GM23338 (cell line): ENCODE results near the gene MDGA2. TPM values are rescaled to one million over a fixed set of nuclear protein-coding genes. Genes with fewer than 3 reads are reported as not detected.
"Not testable (repeated sequence)": the region's sequence is repeated elsewhere in the genome, so short reads cannot be mapped to it uniquely, and the experiment has no call there.

ENCODE experiments used
- ATAC-seq: fragments of 200-7000 bp; cut with Tn5 transposase; 3 replicates; pipeline ENCODE4 v1.9.1; 2020
- DNase-seq: peaks from one replicate; pipeline ENCODE4 v3.0.0-alpha.2; 2015; ENCODE audit warnings: low spot score
- H2AFZ ChIP-seq: fragments of 200-600 bp; sonication (generic); 2 replicates; pipeline ENCODE4 v1.8.0; 2016; ENCODE audit warnings: antibody characterized with exemption, mild to moderate bottlenecking, moderate library complexity
- H3F3A ChIP-seq: fragments of 200-600 bp; sonication (generic); replicated peaks from 2 replicates; pipeline ENCODE4 v1.8.0; 2017; ENCODE audit warnings: antibody characterized with exemption, mixed run types, low read depth
- H3K27ac ChIP-seq: fragments of 200-600 bp; sonication (generic); 2 replicates; pipeline ENCODE4 v1.6.1; 2016; ENCODE audit warnings: low read depth
- H3K27me3 ChIP-seq: fragments of 200-600 bp; sonication (generic); 2 replicates; pipeline ENCODE4 v1.8.0; 2016; ENCODE audit warnings: mild to moderate bottlenecking, mixed run types, moderate library complexity; ENCODE audit not compliant: insufficient read depth
- H3K36me3 ChIP-seq: fragments of 200-600 bp; sonication (generic); 2 replicates; pipeline ENCODE4 v1.8.0; 2016; ENCODE audit warnings: mild to moderate bottlenecking; ENCODE audit not compliant: insufficient read depth
- H3K4me1 ChIP-seq: fragments of 200-600 bp; sonication (generic); 2 replicates; pipeline ENCODE4 v1.8.0; 2016; ENCODE audit warnings: mild to moderate bottlenecking, moderate library complexity; ENCODE audit not compliant: insufficient read depth
- H3K4me2 ChIP-seq: fragments of 200-600 bp; sonication (generic); 2 replicates; pipeline ENCODE4 v1.7.1; 2017; ENCODE audit warnings: mixed run types
- H3K4me3 ChIP-seq: fragments of 200-600 bp; sonication (generic); 2 replicates; pipeline ENCODE4 v1.6.1; 2016; ENCODE audit warnings: mixed run types
- H3K79me2 ChIP-seq: fragments of 200-600 bp; sonication (generic); replicated peaks from 2 replicates; pipeline ENCODE4 v1.8.0; 2017; ENCODE audit warnings: mild to moderate bottlenecking; ENCODE audit not compliant: insufficient read depth
- H3K9me2 ChIP-seq: fragments of 200-600 bp; sonication (generic); 2 replicates; pipeline ENCODE4 v1.8.0; 2017; ENCODE audit not compliant: insufficient read depth
- H4K20me1 ChIP-seq: fragments of 200-600 bp; sonication (generic); replicated peaks from 2 replicates; pipeline ENCODE4 v1.8.0; 2017; ENCODE audit warnings: mild to moderate bottlenecking; ENCODE audit not compliant: insufficient read depth
- H3K27ac Mint-ChIP-seq: 2 replicates; pipeline ENCODE4 v1.8.0; 2020; ENCODE audit warnings: inconsistent platforms, mild to moderate bottlenecking, moderate library complexity, mixed read lengths
- H3K27me3 Mint-ChIP-seq: 3 replicates; pipeline ENCODE4 v1.8.0; 2022; ENCODE audit warnings: low read depth, mild to moderate bottlenecking, moderate library complexity, mixed read lengths, inconsistent platforms; ENCODE audit not compliant: insufficient read depth, poor library complexity
- H3K36me3 Mint-ChIP-seq: 3 replicates; pipeline ENCODE4 v1.8.0; 2021; ENCODE audit warnings: low read depth, mild to moderate bottlenecking, inconsistent platforms, moderate library complexity, mixed read lengths
- H3K4me1 Mint-ChIP-seq: 3 replicates; pipeline ENCODE4 v1.8.0; 2020; ENCODE audit warnings: mild to moderate bottlenecking, inconsistent platforms, mixed read lengths
- H3K4me3 Mint-ChIP-seq: 3 replicates; pipeline ENCODE4 v1.8.0; 2021; ENCODE audit warnings: moderate library complexity, mild to moderate bottlenecking, inconsistent platforms, mixed read lengths
- H3K9me3 Mint-ChIP-seq: 3 replicates; pipeline ENCODE4 v1.8.0; 2020; ENCODE audit warnings: moderate library complexity, mild to moderate bottlenecking, inconsistent platforms, mixed read lengths
- EZH2 ChIP-seq: fragments of 200-600 bp; sonication (generic); IDR thresholded peaks from one replicate; pipeline ENCODE4 v1.8.0; 2017; ENCODE audit warnings: antibody characterized with exemption, mild to moderate bottlenecking, low read depth; ENCODE audit not compliant: unreplicated experiment
- EZH2phosphoT487 ChIP-seq: fragments of 200-600 bp; sonication (generic); IDR thresholded peaks from one replicate; pipeline ENCODE4 v1.8.1; 2018; ENCODE audit warnings: antibody characterized with exemption; ENCODE audit not compliant: unreplicated experiment
- ZNF114 ChIP-seq: fragments of 250-450 bp; sonication (Bioruptor Pico); IDR thresholded peaks from 2 replicates; pipeline ENCODE4 v1.5.0; 2020; ENCODE audit warnings: mild to moderate bottlenecking, moderate library complexity
- ZNF331 ChIP-seq: fragments of 250-450 bp; sonication (Bioruptor Pico); IDR thresholded peaks from 2 replicates; pipeline ENCODE4 v1.5.0; 2020; ENCODE audit warnings: low read depth, mild to moderate bottlenecking, moderate library complexity
- ZNF462 ChIP-seq: fragments of 250-450 bp; sonication (Bioruptor Pico); IDR thresholded peaks from 2 replicates; pipeline ENCODE4 v1.5.0; 2020; ENCODE audit warnings: mild to moderate bottlenecking, moderate library complexity
- polyA plus RNA-seq: library from polyadenylated mRNA; unstranded; fragments of >200 nt; fragmentation: Nextera tagmentation; extraction: Ambion mirVana; gene quantifications from 2 replicates; pipeline ENCODE4 v1.2.1, GENCODE V29; 2016
- total RNA-seq: library from RNA; depleted of rRNA; stranded (reverse); fragments of >200 nt; shearing (Covaris generic); gene quantifications from 2 replicates; pipeline ENCODE4 v1.2.3, GENCODE V29; 2014
- TF ChIP-seq, protein P1 (sequence below), 2 experiments: fragments of 200-600 bp in 1 of 2; sonication (generic) in 1 of 2; conservative IDR thresholded peaks; 2 replicates each; pipeline versions ENCODE4 v1.5.1 to v1.6.1; 2016 to 2017; ENCODE audit warnings: antibody characterized with exemption in 2 of 2, low read depth in 2 of 2, mild to moderate bottlenecking in 2 of 2, moderate library complexity in 1 of 2

Gene MDGA2
- total and polyA plus RNA-seq, 2 experiments from 2014 or later: 0.68 to 1.7 TPM

DNA sequence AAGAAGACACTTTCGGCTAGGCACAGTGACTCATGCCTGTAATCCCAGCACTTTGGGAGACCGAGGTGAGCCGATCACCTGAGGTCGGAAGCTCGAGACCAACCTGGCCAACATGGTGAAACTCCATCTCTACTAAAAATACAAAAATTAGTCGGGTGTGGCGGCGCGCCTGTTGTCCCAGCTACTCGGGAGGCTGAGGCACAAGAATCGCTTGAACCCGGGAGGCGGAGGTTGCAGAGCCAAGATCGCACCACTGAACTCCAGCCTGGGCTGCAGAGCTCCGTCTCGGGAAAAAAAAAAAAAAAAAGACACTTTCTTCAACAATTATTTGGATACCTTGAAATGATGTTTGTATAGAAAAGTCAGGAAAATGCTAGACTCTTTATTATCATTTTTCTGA is 393.6 kb downstream of the MDGA2 start:
- not testable (repeated sequence) for H3K4me1 ChIP-seq, H2AFZ ChIP-seq, DNase-seq, H3K9me2 ChIP-seq, H3K4me3 ChIP-seq, ATAC-seq, H3K36me3 ChIP-seq, H3F3A ChIP-seq, H3K36me3 Mint-ChIP-seq, H3K4me3 Mint-ChIP-seq, H3K27me3 Mint-ChIP-seq, H3K4me2 ChIP-seq, H3K4me1 Mint-ChIP-seq, H4K20me1 ChIP-seq, H3K27me3 ChIP-seq, H3K27ac Mint-ChIP-seq, H3K27ac ChIP-seq, H3K79me2 ChIP-seq, H3K9me3 Mint-ChIP-seq

- Histone ChIP-seq H3K27me3 (no peaks in the 10 kb centered on the region), H3K9me2 (no peaks in the 10 kb centered on the region), H3K36me3 (no peaks in the 10 kb centered on the region), H3F3A (no peaks in the 10 kb centered on the region), H2AFZ (no peak overlapping the region), H4K20me1 (no peaks in the 10 kb centered on the region), H3K4me2 (no peak overlapping the region), H3K4me3 (no peak overlapping the region), H3K27ac (no peak overlapping the region), H3K79me2 (no peaks in the 10 kb centered on the region), H3K4me1 (peaks cover 10% of the 10 kb centered on the region; the same call in 1 of the 2 replicates)
- Mint-ChIP-seq H3K27ac (no peak overlapping the region), H3K9me3 (no peaks in the 10 kb centered on the region), H3K4me1 (peaks cover 8% of the 10 kb centered on the region; the same call in 2 of the 3 replicates), H3K4me3 (no peak overlapping the region), H3K36me3 (no peaks in the 10 kb centered on the region), H3K27me3 (peaks cover 1% of the 10 kb centered on the region)
- no peak for TF ChIP-seq EZH2phosphoT487
- TF ChIP-seq, protein P1, sequence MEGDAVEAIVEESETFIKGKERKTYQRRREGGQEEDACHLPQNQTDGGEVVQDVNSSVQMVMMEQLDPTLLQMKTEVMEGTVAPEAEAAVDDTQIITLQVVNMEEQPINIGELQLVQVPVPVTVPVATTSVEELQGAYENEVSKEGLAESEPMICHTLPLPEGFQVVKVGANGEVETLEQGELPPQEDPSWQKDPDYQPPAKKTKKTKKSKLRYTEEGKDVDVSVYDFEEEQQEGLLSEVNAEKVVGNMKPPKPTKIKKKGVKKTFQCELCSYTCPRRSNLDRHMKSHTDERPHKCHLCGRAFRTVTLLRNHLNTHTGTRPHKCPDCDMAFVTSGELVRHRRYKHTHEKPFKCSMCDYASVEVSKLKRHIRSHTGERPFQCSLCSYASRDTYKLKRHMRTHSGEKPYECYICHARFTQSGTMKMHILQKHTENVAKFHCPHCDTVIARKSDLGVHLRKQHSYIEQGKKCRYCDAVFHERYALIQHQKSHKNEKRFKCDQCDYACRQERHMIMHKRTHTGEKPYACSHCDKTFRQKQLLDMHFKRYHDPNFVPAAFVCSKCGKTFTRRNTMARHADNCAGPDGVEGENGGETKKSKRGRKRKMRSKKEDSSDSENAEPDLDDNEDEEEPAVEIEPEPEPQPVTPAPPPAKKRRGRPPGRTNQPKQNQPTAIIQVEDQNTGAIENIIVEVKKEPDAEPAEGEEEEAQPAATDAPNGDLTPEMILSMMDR (conservative IDR thresholded peaks at IDR 0.05; ENCODE audit: low read depth in 2 of 2): peak; percentile 79 to 92
- no peak for TF ChIP-seq ZNF331
- no peak for TF ChIP-seq ZNF462 (CRISPR knock-in tag)
- TF ChIP-seq EZH2: no peak
- no peak for TF ChIP-seq ZNF114
- ATAC-seq (peak; percentile 96), DNase-seq (peak; percentile 80)
Observed at GRCh38 chr14:47278233-47278842, 397.1 kb downstream of the MDGA2 start.
